ENCODE data around the gene KRT75.

DNA sequence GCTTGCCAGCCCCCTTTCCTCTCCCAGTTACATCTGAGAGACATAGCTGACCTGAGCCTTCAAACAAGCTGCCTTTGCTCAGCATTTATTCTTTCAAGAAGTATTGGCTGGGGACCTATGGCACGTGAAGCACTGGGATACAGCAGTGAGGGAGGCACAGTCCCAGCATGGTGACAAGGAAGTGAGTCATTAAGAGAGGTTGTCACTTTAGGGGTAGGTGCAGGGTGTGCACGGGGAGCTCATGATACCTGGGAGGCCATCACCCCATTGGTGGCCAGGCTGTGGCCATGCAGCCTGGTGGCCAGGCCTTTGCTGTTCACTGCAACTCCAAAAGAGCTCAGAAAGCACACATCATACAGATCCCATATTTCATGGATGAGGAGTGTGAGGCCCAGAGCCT lies 5.7 kb upstream of the KRT75 start:
- TF ChIP-seq, protein P1, sequence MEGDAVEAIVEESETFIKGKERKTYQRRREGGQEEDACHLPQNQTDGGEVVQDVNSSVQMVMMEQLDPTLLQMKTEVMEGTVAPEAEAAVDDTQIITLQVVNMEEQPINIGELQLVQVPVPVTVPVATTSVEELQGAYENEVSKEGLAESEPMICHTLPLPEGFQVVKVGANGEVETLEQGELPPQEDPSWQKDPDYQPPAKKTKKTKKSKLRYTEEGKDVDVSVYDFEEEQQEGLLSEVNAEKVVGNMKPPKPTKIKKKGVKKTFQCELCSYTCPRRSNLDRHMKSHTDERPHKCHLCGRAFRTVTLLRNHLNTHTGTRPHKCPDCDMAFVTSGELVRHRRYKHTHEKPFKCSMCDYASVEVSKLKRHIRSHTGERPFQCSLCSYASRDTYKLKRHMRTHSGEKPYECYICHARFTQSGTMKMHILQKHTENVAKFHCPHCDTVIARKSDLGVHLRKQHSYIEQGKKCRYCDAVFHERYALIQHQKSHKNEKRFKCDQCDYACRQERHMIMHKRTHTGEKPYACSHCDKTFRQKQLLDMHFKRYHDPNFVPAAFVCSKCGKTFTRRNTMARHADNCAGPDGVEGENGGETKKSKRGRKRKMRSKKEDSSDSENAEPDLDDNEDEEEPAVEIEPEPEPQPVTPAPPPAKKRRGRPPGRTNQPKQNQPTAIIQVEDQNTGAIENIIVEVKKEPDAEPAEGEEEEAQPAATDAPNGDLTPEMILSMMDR (IDR thresholded peaks at IDR 0.05): no peak
- TF ChIP-seq POLR2A (IDR thresholded peaks at IDR 0.05): no peak

Measured in adrenal gland (tissue), 5 donors.